HG02759 (cell line): ENCODE measurements around the gene RFTN1.
"Not testable (repeated sequence)": the region's sequence is repeated elsewhere in the genome, so short reads cannot be mapped to it uniquely, and the experiment has no call there.

Experiments used
- ATAC-seq: cut with Tn5 transposase; IDR thresholded peaks from one replicate; pipeline ENCODE4 v1.9.1; 2021; ENCODE audit warnings: mild to moderate bottlenecking, moderate library complexity; ENCODE audit not compliant: unreplicated experiment

RFTN1 gene

DNA sequence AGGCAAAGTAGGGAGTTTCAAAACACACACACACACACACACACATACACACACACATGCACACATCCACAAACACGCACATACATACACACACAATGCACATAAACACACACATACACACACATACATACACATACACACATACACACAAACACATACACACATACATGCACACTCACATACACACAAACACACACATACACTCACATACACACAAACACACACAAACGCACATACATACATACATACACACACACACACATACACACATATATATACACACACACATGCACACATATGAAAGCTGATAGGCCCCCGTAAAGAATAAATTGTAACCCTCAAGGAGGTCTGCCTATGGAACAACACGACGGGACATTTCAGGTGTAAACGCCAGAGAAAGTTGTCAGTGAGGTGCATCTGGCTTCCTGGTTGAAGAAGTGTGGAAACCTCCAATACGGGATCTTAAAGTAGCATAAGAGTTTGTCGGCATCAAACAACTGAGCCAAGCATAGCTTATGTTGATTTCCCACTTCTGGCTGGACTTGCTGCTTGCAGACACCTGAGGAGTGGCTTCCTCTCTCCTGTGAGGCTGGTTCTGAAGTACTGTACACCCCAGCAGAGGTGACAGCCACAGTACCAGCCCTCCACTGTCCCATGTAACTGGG, 5.8 kb downstream of the RFTN1 start:
- ATAC-seq: no peak

DNA sequence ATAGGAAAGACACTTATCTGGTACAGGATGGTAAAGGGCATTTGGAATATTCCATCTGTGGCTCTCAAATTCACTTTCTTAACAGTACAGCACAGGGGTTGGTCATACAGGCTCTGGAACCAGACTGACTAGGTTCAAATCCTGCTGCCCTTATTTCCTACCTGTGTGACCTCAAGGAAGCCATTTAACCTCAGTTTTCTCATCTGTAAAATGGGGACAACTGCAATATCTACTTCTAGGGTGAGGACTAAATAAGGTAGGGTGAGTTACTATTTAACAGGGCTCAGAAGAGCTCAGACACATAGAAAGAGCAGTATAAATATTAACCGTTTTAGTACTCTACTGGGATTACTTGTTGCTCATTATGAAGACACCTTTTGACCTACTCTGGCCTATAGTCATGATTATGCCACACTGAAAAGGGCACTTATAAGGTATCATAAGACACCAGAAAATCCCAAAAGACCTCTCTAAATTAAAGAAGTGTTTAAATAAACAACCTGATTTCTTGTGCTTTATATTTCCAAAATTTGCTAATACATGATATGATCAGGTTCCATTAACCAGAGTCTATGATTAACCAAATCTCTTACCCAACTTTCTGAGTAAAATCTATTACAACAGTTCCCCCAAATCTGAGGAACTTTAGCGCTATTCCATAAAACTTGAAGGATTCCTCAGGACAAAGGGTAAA, 6.5 kb downstream of the RFTN1 start:
- no peak for ATAC-seq

DNA sequence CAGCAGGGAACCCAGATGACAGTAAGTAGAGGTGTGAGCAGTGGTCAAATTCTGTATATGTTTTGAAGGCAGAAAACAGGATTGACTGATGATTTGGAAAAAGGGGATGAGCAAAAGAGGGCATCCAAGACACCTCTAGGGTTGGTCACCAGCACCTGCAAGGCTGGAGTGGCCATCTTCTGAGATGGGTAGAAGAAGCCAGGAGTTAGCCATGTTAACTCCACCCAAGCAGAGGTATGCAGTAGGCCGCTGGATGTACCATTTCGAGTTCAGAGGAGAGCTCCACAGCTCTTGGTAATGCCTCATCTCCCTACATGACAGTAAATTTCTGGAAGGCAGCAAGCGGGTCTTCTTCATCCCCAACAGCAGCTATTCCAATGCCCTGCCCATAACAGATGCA, 7.0 kb downstream of the RFTN1 start:
- no peak for ATAC-seq

DNA sequence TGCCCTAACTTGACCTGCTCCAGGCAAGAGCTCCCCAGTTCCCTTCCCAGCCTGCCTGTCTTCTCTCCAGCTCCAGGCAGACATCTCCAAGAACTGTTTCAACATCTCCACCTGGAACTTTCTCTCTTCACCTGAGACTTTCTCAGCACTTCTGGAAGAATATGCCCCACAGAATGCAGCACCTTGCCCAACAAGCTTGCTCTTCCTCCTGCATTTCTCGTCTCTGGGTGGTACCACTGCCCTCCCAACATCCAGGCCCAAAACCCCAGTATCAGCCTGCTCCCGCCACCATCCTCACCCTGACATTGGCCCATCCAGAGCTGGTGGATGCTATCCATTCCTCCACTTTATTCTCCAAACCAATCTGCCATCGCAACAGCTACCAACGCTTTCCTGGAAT, 8.8 kb downstream of the RFTN1 start:
- ATAC-seq: no peak

DNA sequence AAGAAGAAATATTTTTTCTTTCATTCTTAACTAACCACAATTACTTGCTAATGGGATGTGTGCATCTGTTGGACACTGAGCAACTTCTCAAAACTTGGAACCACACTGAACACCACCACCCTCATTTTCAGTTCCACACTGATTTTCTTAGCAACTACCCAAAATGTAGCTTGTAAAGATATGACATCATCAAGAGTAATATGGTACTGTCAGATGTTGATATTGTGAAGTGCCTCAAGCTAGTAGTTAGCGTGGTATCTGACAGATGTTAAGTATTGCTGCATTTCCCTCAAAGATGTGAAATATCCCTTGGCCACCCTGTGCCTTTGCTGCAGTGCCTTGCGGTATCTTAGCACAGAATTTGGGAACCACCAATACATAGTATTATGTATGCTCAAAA, 9.3 kb downstream of the RFTN1 start:
- ATAC-seq: peak; percentile 83

DNA sequence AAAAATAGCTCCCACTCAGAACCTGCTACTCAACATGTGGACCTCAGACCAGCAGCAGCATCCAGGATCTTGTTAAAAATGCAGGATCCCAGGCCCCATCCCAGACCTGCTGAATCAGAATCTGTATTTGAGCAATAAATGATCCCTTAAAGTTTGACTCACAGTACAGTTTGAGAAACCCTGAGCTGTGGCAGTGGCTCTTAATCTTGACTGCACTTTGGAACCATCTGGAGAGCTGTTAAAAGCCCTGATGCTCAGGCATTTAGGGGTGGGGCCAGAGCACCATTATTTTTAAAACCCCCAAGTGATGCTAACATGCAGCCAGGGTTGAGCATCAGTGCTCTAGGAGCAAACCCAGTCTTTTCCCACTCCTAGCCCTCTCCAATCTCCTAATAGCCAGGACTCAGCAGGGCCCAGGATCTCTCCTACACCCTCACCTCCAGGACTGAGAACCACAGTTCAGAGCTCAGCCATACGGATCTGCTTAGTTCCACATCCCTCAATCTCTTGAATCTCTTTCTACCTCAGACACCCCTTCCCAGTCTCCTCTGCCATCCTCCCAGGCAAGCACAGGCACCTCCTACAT, 10.2 kb downstream of the RFTN1 start:
- ATAC-seq: no peak

DNA sequence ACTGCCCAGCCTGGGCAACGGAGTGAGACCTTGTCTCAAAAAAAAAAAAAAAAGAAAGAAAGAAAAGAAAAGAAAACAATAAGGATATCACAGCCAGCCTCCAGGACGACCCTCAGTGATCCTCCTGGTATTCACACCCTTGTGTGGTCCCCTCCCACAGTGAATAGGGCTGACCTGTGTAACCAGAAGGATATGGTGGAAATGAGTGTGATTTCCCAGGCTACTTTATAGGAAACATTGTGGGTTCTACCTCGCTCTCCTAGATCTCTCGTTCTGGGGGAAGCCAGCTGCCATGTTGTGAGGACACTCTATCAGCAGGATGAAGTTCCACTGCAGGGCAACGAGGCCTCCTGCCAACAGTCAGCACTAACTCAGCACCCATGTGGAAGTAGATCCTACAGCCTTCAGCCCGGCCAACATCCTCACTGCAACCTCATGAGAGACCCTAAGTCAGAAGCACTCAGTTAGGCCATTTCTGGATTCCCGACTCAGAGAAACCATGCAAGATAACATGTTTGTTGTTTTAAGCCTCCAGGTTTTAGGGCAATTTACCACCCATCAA, 11.1 kb downstream of the RFTN1 start:
- ATAC-seq: no peak

DNA sequence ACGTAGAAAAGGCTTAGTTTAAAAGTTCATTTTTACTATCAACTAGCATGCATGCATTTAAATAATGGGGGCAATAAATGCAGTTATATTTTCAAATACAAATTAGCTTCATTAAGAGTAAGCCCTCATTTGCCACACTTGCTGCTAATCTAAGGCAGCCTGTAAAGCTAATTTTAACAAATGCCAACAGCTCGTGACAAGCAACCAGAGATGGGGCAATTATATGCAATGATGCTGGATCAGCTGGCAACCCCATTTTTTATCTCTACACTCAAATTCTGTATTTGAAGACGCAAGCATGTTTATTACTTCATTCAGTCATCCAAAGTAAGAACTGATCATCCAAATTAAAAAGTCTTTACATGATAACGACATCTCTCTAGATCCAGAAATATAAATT, 12.1 kb downstream of the RFTN1 start:
- ATAC-seq: no peak

DNA sequence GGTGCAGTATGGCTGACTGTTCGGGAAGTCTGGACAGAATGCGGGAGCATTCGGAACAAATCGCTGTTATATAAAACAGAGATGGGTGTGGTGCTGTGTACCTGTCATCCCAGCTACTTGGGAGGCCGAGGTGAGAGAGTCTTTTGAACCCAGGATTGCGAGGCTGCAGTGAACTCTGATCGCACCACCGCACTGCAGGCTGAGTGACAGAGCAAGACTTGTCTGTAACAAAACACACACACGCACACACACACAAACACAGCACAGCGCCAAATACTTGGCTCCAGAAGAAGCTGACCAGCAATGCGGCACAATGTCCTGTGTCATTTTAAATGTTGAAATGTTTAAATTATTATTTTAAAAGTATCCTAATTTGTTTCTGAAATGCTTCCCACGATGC, 12.6 kb downstream of the RFTN1 start:
- ATAC-seq: no peak

DNA sequence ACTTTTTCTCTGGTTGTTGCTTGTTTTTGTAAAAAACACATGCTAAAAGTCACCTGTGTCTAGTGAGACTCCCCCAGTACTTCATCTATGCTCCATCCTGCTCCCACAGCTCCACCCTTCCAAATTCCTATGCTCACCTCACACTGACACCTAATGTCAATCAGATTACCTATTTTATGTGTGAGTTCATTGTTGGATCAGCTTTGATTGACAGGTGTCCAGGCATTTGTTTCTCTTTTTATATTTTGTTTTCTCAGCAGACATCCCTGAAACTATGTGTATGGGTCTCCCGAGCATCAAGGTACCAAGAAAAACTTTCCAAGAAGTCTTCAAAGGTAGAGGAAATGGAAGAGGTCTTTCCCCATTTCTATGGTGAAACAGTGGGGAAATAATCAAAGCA, 13.4 kb downstream of the RFTN1 start:
- no peak for ATAC-seq

DNA sequence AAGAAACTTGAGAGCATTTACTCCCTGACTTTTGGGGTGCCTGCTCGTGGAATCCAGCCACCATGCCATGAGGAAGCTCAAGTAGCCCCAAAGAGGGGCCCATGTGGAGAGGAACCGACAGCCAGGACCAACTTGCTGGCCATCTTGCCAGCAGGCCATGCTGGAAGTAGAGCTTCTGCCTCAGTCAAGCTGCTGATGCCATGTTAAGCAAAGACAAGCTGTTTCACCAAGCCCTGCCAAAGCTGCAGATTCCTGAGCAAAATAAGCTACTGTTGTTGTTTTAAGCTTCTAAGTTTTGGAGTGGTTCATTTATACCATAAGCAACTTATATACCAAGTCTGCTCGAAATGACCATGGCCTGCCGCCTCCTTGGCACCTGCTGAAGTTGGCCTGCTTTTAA, 14.1 kb downstream of the RFTN1 start:
- ATAC-seq: no peak

DNA sequence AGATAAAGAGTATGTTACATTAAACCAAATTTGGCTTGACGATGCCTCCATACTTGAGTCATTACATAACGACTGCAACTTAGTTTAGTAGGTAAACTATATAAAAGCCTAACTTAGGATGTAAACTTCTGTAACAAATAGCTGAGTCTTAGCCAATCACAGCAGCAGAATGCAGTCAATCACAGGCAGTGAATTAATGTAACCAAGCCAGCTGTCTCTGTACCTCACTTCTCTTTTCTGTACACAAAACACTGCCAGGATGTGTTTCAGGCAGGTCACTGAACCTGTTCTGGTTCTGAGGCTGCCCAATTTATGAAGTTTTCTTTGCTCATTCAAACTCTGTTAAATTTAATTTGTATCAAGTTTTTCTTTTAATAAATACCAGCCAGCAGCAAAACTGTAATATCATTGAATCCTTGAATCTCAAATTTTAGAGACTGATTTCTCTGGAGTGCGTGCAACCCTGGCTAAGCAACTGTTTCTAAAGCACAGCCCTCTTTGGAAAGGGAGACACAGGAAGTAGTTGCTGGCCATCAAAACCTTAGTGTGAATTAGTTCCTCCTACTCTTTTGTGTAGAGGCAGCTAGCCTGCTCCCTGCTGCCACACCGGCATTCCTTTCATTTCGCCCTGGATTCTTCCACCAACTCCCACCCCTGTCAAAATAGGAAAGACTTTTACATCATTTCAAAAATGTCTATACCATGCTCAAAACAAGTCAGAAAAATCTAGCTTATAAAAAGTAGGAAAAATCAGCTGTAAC, 15.2 kb downstream of the RFTN1 start:
- no peak for ATAC-seq

DNA sequence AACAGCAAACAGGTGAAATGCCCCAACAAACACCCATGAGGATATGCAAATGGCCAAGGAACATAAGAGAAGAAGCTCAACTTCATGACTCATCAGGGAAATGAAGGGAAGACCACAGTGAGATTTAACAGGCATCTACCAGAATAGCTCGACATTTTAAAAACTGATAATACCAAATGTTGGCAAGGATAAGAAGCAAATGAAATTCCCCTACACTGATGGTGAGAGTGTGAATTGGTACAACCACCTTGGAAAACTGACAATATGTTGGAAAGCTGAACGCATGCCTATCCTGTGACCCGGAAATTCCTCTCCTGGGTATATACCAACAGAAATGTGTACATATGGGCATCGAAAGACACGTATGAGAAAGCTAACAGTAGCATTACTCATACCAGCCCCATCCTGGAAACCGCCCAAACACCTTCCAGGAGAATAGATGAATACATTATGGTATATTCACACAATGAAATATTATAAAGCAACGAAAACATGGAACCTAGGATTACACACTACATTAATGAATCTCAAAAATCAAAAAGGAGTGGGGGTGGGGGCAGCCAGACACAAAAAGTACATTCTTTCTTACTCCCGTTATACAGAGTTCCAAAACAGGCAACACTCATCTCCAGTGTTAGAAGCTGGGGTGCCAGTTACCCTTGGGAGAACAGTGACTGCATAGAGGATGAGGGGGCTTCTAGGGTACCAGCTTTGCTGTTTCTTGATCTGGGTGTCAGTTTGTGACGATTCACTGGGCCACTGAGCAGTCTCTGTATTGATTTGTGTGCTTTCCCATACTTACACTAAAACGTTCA, 16.9 kb downstream of the RFTN1 start:
- peak; percentile 66 for ATAC-seq

DNA sequence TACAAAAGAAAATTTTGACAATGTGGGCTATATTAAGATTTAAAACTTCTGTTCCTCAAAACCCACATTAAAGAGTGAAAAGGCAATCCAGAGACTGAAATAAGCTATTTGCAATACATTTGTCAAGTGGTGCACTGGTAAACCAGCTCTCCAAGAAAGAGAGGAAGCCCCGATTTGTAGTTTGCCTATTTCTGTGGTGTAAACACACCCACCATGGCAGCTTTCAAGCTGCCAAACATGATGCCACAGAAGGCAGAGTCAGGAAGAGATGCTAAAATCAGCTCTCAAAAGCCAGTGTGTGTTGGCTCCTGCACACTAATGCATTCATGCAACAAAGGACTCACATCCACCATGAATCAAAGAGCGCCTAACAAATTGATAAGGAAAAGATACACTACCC, 17.5 kb downstream of the RFTN1 start:
- peak; percentile 32 for ATAC-seq

DNA sequence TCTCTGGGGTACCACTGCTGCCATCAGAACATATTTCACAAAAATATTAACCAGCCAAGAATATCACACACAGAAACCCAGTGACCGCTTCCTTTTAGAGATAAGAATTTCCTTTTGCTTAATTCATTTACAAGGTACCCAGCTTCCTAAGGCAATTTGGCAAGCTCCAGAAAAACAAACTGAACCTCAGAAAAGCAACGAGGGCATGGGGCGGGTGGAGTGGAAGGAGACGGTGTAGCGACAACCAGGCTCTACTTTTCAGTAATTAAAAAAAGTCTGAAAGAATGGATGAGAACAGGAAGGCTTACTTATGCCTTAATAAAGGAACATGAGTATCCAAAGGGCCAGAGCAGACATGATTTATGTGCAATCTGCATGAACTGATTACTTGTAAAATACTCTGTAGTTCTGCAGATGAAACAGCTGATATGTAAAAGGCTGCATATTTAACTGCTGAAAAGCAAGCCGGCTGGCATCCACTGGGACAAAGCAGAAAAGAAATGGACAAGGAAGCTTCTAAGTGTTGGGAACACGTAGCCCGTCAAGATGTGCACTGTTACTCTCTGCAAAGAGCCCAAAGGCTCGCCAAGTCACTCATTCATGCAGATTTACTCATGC, 18.6 kb downstream of the RFTN1 start:
- ATAC-seq: no peak

DNA sequence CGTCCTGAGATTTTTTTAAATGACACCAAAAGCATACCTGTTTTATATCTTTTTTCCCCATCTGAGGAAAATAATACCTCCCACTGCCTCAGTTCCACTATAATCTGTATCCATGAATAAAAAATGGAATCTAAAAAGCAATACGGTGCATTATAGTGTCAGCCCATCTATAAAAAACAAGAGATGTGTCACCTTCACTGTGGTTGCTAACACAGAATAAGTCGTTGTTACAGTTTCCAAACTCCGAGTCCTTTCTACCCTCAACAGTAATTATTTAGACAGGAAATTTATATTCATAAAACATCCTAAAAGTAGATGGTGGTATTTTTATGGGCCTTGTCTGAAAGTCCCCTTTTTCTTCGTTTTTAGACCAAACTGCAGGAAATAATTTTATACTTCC, 19.4 kb downstream of the RFTN1 start:
- ATAC-seq: no peak

DNA sequence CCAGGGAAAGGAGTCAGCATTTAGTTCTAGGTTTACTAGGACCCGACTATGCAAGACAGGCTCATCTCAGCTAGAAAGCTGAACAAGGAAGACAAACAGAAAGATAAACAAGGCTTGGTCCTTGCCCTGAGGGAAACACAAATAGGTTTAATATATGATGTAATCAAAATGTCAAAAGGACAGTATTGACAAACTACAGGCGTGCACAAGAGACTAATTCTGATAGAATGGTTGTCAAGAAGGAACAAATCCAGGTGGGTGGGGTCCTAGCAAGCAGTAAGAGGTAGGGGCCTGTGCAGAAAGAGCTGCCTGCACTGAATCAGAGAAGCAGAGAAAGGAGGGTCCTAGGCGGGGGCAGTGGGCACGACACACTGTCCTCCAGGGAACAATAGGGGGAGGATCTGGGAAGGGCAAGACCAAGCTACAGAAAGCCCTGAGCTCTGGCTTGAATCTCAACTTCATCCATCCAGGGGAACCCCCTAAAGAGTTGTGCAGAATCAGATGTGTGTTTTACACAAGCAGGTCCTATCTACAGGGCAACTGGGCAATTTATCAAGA, 23.4 kb downstream of the RFTN1 start:
- ATAC-seq: no peak

DNA sequence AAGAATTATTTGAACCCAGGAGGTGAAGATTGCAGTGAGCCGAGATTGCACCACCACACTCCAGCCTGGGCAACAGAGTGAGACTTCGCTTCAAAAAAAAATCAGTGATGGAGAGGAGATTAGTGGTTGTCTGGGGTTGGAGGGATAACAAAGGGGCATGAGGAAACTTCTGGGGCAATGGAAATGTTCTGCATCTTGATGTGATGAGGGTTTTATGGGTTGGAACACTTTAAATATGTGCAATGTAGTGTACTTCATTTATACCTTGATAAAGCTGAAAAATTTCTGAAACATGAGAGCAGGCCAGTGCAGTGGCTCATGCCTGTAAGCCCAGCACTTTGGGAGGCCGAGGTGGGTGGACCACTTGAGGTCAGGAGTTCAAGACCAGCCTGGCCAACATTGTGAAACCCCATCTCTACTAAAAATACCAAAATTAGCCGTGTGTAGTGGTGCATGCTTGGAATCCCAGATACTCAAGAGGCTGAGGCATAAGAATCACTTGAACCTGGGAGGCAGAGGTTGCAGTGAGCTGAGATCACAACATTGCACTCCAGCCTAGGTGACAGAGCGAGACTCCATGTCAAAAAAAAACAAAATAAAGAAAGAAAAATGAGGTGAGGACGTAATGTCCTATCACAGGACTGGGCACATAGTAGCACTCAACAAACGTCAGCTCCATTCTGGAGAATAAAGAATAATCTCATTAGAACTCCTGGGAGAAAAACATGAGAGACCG, 24.0 kb downstream of the RFTN1 start:
- not testable (repeated sequence) for ATAC-seq

DNA sequence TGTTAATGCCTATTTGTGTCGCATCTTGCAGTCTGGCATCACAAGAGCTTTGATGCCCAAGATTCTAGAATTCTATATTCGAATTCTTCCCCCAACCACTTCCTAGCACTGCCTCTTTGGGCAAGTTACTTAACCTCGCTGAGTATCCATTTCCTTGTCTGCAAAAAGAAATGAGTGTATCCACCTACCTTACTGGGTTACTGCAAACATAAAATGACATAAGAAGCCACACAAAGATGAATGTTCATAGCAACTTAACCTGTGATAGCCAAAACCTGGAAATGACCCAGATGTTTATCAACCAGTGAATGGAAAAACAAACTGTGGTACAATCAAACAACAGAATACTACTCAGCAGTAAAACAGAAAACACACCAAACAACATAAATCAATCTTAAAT, 24.9 kb downstream of the RFTN1 start:
- ATAC-seq: no peak
